Ammon's horn (tissue), 1 donor: ENCODE measurements around the gene DYSF.

ENCODE experiments used
- DNase-seq: peaks from one replicate; pipeline ENCODE4 v3.0.0-alpha.2; 2016; ENCODE audit warnings: low spot score

The DYSF gene

GRCh38 chr2:71571945-71572344, 118.6 kb downstream of the DYSF start:
- DNase-seq, result no peak

GRCh38 chr2:71575966-71576365, 122.6 kb downstream of the DYSF start:
- DNase-seq, result peak; percentile 88

DNA sequence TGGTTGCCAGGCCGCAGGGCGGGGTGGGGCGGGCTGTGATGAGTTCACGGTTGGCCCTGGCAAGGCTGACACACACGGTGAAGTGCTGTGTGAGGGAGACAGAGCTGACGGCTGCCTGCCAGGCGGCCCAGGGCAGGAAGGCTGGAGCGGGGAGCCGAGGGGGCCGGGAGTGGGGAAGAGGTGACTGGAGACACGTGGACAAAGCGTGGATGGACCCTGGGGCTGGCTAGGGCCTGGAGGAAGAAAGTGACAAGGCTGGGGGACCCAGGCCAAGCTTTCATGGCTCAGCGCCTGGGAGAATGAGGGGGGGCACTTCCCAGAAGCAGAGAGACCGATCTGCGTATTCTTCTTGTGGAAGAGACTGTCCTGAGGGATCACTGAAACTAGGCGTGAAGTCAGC, 123.2 kb downstream of the DYSF start:
- peak; percentile 74 for DNase-seq

DNA sequence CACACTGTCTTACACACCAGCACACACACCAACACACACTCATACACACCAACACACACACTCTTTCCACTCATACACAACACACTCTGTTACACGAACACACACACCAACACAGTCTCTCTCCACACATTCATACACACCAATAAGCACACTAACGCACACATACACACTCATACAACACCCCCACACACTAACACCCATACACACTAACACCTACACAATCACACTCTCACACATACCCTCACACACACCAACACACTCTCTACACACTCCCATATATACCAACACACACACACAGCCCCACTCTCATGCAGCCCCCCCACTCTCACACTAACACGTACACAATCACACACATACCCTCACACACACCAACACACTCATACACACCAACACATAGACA, 123.8 kb downstream of the DYSF start:
- DNase-seq, result no peak

DNA sequence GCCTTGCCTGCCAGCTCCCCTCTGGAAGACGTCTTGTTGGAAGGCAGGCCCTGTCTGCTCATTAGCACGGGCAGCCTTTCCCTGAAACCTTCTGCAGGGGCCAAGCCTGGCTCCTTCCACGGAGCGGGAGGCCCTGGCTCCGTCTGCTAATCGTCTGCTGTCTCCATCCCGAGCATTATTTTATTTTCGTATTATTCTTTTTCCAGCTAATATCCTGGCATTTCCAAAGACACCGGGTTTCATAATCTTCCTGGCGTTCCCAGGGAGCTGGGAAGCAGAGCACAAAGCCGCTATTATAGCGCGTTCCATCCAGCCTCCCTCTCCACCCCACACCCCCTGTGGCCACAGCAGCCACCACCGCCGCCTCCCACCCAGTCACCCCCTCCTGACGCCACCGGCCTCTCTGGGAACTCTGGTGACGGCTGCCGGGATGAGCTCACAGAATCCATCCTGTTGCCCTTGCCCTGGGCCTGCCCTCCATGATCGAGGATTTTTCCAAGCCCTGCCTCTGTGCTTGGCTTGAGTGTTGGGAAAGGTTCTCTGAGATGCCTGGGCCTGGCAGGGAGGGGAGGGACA, 125.5 kb downstream of the DYSF start:
- DNase-seq, result peak; percentile 94

DNA sequence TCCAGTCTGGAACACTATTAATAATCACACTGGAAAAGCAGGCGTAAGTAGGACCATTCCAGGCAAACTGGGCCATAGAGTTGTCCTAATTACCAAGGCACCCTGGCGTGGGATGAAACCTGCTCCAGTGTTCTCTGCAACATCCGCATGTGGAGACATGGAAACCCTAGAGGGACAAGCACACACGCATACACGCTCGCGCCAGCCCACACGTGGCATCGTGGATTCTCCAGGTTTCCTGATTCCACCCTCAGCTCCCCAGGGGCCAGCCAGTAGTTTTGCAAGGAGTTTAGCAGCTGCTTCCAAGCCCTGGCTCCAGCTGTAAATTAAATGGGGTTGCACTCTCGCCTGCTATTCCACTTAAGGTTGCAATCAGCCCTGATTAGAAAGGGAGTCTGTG, 127.7 kb downstream of the DYSF start:
- DNase-seq, result no peak

DNA sequence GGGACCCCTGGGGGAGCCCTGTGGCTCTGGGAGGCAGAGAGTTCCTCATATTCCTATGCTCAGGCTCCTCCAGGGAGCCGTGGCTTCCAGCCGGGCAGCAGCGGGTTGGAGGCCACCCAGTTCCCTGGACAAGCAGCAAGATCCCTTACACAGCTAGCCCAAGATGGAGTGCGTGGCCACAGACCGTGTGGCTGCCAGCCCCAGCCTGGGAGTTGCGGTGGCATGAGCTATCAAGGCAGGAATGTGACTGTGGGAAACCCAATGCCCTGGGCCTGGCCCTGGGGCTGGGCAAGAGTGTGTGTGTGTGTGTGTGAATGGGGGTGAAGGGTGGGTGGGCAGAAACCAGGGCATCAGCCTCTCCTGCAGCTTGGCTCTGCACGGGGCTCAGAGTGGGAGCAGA, 130.5 kb downstream of the DYSF start:
- no peak for DNase-seq

DNA sequence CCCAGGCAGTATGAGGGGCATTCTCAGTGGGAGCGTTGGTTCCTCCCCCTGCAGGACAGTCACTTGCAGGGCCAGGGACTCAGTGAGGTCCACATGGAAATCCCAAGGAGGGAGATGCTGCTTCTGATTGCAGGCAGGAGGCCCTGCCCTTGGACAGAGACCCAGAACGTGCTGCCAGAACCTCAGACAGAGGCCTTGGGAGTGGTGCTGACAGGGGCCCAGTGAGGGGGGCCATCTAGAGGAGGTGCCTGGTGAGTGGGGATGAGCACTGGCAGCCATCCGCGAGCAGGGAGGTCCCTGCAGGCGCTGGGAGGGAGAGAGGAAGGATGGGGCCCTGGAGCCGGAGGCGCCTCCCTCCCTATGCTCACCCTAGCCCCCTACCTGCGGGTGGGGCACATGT, 133.1 kb downstream of the DYSF start:
- DNase-seq, result no peak

GRCh38 chr2:71587509-71588073, 134.2 kb downstream of the DYSF start:
- no peak for DNase-seq

GRCh38 chr2:71588497-71589170, 135.3 kb downstream of the DYSF start:
- DNase-seq, result no peak

- DNase-seq, result no peak
Observed at GRCh38 chr2:71589763-71590162, 136.4 kb downstream of the DYSF start.

DNA sequence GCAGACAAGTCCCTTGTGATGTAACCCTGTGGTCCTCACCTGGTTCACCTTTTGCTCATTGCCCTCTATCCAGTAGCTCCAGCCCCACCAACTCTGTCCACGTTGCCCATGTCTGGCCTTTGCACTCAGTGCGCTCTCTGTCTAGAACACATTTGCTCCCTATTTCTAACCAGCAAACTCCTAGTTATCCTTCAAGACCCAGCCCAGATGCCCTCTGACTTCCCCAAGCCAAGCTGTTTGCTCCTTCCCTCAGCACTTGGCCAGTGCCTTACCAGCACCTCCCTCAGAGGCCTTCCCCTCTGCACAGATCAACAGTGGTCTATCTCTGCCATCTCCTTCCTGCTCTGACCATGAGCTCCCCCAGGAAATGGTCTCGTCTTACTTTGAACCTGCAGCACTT, 137.7 kb downstream of the DYSF start:
- DNase-seq, result no peak

- peak; percentile 83 for DNase-seq
Observed at GRCh38 chr2:71592181-71592711, 138.9 kb downstream of the DYSF start.

DNA sequence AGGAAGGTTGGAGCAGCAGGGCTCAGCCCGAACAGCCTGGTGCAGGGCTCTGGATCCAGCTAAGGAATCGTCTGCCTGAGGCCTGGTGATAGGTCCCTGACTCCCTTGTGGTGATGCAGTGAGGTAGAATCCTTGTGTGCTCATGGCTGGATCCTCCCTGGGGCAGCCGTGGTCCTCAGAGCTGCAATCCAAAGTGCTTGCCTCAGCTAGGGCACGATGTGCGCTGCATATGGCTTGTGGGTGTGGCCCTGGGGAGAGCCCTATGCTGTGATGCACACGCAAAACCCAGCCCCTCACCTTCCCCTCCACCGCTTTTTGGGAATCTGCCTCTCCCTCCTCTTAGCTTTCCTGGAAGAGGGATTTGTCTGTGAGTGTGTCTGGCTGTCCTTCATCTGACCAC, 142.2 kb downstream of the DYSF start:
- peak; percentile 43 for DNase-seq

DNA sequence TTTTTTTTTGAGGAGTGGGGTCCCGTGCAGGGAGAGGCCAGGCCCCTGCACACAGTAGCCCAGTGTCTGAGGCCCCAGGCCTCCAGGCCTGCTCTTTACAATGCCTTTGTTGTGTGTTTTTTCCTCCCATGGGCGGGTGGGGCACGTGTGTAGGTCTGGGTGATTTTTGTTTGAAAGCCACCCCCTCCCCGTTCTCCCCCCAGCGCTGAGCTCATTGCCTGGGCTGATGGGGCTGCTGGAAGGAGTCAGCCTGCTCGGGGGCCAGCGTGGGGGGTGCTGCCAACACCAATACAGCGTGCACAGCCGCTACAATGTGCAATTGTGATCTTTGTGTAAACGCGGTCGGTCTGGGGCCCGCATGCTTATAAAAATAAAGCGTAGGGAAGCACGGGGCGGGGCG, 142.7 kb downstream of the DYSF start:
- DNase-seq, result peak; percentile 97

DNA sequence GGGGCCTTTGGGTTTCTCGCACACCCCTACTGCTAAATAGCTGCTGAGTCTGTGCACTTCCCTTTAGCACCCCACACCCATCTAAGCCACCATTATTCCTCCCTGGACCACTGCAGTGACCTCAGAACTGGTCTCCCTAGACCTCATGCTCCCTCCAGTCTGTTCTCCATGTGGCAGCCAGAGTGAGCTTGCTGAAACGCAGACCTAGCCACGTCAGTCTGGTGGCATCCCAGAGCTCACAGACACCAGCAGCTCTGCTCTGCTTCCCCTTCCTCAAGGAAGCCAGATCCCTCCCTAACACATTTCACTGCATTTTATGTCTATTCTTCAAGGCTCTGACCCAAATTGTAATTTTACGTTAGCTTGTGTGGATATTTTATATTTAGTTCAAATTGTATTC, 144.4 kb downstream of the DYSF start:
- DNase-seq, result no peak

GRCh38 chr2:71598526-71598925, 145.2 kb downstream of the DYSF start:
- DNase-seq, result no peak

DNA sequence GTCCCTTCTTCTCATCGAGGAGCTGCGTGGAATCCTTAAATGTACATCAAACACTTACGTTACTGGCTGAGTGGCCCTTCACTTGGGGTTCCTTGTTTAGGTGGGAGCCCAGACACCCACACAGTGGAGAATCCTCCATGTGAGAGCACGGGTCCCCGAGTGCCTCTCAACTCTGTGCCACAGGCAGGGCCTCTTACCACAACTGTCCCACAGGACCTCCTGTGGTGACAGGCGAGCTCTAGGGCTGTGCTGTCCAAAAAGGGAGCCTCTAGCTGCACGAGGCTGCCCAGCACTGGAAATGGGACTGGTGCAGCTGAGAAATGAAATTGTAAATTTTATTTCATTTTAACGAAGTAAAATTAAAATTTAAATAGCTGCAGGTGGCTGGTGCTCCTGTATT, 145.7 kb downstream of the DYSF start:
- DNase-seq, result no peak

GRCh38 chr2:71599646-71600236, 146.4 kb downstream of the DYSF start:
- no peak for DNase-seq

- DNase-seq, result no peak
Observed at GRCh38 chr2:71600555-71600954, 147.2 kb downstream of the DYSF start.

GRCh38 chr2:71601136-71602114, 148.1 kb downstream of the DYSF start:
- DNase-seq, result no peak

DNA sequence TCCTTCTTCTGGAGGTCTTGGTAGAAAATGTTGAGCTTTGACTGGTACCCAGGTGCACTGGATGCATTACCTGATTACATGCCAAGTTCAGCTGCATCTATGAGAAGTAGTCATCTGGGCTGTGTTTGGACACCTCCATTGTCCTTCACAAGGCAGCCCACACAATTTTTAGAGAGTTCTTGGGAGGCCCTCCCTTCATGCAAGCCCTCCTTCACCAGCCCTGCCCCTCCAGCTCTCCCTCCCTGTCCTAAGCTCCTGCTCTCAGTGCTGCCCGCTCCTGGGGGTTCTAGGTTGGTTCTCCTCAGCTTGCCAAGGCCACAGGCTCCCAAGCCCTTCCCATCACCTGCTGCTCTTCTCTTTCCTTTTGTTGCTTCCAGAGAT, 148.7 kb downstream of the DYSF start:
- no peak for DNase-seq
